GM21447 (cell line): ENCODE data around the gene IFNGR1.

Source experiments
- ATAC-seq: cut with Tn5 transposase; IDR thresholded peaks from one replicate; pipeline ENCODE4 v1.9.1; 2021; ENCODE audit not compliant: unreplicated experiment

IFNGR1 gene

DNA sequence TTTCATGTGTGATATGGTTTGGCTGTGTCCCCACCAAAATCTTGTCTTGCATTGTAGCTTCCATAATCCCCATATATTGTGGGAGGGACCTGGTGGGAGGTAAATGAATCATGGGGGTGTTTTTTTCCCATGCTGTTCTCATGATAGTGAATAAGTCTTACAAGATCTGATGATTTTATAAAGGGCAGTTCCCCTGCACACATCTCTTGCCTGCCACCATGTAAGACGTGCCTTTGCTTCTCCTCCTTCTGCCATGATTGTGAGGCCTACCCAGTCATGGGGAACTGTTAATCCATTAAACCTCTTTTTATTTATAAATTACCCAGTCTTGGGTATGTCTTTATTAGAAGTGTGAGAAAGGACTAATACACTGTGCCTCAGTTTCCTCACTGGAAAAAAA, 41.6 kb downstream of the IFNGR1 start:
- no peak for ATAC-seq

DNA sequence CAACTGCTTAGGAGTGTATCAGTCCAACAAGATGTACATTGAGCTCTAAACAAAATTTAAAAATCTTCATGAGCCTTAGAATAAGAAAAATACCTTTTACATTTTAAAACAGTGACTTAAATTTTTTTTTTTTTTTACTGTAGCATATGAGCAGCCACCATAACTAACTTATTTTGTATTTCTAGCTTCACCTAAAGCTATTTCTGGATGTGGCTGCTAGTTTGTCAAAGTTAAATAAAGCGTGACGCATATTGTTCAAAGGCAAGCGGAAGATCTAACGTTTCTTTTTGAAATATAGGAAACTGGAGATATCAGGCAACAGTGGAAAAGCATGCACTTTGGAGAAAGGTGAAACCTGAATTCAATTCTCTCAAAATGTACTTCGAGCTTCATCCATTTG, 42.5 kb downstream of the IFNGR1 start:
- ATAC-seq: no peak

DNA sequence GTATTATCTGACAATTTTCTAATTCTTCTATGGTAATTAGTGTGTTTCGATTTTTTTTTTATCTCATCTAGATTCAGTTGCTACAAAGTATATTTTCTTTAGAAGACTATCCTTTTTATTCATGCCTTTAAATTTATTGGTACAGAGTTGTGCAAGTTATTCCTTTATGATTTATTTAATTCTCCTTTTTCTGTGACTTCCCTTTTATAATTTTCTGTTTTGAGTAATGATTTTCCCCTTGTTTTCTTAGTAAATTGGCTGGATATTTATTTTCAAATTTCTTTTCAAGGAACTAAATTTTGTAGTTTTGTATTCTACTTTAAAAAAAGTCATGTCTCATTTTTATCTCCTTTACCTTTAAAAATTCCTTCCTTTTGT, 43.3 kb downstream of the IFNGR1 start:
- ATAC-seq: no peak

DNA sequence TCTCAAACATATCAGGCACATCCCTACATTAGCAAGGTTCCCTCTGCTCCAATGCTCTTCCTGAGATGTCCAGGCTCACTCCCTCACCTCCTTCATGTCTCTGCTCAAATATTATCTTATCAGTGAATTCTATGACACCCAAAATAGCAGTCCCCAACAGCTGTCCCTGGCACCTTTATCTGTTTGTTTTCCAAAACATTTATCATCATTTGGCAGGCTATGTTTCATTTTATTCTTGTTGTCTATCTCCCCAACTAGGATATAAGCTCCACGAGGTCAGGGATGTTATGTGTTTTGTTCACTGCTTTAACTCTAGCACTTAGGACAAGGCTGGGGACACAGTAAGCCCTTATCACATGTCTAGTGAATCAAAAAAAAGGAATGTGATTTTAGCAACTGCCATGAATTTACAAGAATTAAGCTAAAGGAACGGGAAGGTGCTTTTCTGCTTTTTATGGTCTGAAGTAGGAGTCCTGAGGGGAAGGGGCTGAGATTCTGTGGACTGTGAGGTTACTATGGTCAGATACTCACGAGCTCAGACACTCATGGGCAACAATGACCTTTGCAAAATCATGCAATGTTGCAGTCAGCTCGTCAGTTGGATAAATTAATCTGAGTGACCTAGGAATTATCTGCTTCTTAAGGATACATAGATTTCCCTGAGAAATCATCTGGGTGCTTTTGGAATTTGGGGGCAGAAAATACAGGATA, 43.9 kb downstream of the IFNGR1 start:
- ATAC-seq: no peak

DNA sequence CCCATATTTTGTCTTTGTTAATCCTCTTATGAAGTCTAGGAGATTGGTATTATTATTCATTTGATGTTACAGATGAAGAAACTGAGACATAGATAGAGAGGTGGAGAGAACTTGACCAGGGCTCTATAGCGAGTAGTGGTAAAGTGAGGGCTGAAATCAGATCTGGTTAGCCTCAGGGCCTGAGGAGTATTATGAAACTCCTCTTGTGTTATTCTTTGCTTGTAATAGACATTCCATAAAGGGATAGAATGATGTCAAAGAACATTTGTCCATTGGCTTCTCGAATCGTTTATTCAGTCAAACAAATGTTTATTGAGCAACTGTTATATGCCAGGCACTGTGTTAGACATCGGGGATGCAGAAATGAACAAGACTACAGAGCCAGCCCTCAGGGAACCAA, 45.7 kb downstream of the IFNGR1 start, which contains the start of gene IL22RA2:
Gene IL22RA2, minus strand, starts transcription at position 144 of the 400 bp plus-strand sequence. CDS start 11,895 bp downstream, outside the sequence.
- ATAC-seq: no peak

DNA sequence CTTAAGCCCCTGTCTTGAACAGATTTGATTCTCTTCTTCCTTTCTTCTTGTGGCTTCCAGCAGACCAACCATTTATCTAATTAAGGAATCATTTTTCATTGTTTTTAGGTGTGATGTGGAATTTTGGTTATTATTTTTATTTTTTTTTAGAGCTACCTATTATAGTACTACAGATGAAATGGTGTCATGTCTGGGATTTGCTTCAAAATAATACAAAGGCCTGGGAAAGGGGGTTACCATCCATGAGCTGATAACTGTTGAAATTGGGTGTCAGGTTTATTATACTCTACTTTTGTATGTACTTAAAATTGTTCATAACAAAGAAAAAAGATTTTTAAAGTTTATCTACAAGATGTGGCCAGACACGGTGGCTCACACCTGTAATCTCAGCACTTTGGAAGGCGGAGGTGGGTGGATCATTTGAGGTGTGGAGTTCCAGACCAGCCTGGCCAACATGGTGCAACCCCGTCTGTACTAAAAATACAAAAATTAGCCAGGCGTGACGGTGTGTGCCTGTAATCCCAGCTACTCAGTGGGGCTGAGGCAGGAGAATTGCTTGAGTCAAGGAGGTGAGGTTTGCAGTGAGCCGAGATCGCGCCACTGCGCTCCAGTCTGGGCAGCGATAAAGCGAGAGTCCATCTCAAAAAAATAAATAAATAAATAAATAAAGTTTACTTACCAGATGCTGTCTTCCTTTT, 46.3 kb downstream of the IFNGR1 start:
- no peak for ATAC-seq

DNA sequence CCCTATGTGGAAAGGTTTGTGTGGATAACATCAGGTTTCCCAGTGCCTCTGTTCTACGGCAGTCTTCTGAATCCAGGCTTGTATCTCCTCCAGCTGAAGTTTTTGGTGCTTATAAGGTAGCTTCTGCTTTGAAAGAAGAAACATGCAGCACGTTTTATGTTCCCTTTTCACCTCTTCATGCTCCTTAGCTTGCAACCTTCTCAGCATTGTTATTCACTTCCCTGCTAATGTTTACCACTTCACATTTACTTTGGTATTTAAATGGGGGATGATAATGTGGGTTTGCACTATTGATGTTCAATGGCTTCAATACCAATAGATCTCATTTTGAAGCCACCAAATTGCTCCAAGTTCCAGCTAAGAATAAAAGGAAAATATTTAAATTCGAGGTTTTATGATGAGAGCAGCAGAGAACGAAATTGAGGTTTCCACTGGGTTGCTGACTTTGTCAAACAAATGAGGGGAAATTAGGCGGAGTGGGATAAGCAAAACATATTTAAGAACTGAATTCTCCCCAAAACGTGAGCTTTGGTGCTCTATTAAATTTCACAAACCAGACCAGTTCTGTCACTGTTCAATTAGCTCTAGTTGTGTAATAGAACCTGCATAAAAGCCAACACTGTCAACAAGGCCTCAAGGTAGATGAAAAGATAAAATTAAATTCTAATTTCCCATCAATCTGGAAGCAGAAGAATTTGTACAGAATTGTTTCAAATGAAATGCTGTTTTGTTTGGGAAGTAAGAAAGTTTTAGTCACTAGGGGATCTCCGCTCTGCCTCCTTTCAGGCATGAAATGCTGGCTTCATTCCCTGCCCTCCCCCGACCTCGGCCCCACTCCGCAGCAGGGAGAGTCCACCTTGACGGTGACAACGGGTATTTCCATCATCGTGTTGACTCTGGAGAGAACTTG, 47.1 kb downstream of the IFNGR1 start:
- ATAC-seq: peak; percentile 46

DNA sequence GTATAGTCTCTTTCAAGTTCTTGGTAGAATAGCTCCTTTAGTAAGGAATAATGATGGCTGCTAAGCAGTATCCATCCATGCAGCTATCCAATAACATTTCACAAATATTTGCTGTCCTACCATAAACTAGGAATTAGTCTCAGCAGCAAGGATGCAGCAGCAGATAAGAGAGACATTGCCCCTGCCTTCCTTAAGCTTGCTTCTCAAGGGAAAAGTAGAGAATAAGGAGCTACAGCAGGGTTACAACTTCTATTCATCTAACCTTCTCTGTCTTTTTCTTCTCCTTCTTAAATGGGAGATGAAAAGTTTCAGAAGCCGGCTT, 48.2 kb downstream of the IFNGR1 start:
- no peak for ATAC-seq

DNA sequence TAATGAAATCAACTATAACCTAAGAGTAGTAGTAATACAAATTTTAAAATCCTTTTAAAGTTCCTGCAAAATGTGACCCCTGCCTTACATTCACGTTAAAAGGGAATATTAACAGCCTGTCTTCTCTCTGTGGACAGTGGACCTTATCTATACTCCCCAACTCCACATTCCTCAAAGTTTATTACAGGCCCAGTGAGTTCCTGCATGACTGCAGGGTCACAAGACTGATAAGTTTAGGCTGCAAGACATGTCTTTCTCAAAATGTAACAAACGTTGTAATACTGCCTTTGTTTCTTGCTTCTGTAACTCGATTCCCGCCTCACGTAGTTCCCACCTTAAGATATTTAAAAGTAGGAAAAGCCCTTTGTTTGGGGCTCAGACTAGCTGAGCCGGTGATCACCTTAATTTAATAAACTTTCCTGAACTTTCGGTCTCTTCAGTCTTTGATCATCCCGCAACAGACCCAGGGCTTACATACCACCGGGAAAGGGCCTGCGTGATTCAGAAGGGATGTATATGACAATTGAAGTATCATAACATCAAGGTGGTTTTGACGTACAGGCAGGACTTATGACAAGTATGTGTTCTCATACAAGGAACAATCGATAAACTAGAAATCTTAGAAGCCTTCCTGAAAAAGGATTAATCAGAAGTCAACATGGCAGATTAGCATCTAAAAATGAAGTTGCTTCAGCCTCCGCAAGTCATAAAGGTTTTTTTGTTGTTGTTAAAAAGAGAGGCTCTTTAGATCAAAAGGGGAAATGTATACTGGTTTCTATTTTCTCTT, 48.7 kb downstream of the IFNGR1 start:
- no peak for ATAC-seq

DNA sequence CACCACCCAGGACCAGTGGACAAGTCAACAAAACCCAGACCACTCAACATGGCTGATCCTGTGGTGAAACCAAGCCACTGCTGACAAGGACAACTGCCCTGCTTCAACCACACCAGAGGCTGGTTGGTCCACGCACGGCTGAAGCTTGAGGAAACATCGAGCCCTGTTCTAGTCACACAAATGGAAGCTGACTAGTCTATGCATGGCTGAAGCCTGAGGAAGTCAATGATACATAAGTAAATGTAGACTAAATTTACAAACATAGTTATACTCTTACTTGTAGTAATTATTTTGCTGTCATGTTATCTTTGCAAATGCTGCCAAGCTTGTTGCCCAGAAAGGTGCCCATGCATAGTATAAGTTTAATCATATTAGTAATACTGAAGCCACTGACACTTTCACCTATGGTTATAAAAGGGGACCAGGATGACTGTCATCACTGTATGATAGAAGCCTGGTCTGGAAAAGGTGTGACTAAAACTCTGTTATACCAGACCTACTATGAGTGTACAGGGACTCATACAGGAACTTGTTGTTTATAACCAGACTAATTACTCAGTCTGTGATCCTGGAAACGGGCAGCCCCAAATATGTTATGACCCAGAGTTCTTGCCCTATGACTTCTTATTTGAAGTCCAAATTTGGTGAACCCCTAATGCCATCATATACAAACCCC, 51.3 kb downstream of the IFNGR1 start:
- no peak for ATAC-seq

DNA sequence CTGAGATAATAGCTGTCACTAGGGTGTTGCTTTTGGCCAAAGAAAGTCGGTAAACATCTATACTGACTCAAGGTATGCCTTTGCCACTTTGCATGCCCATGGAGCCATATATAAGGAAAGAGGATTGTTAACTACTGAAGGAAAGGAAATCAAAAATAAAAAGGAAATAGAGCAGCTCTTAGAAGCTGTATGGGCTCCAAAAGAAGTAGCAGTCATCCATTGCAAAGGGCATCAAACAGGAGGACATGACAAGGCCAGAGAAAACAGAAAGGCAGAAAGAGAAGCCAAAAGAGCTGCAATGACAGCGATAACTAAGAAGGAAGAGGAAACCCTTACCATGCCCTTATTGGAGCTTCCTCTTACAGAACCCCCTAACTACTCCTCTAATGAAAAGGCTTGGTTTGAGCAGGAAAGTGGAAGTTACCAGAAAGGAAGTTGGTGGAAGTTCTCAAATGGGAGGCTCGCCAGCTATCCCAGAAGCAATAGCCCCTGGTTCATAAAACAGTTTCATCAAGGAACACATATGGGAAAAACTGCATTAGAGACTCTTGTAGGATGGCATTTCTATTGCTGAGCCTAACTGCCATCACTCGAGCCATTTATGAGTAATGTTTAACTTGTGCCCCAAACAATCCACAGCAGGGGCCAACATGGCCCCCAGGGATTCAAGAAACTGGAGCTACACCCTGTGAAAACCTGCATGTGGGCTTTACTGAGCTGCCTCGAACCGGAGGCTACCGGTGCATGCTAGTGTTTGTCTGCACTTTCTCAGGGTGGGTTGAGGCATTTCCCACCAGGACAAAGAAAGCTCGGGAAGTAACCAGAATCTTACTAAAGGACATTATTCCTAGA, 52.7 kb downstream of the IFNGR1 start:
- ATAC-seq: no peak

DNA sequence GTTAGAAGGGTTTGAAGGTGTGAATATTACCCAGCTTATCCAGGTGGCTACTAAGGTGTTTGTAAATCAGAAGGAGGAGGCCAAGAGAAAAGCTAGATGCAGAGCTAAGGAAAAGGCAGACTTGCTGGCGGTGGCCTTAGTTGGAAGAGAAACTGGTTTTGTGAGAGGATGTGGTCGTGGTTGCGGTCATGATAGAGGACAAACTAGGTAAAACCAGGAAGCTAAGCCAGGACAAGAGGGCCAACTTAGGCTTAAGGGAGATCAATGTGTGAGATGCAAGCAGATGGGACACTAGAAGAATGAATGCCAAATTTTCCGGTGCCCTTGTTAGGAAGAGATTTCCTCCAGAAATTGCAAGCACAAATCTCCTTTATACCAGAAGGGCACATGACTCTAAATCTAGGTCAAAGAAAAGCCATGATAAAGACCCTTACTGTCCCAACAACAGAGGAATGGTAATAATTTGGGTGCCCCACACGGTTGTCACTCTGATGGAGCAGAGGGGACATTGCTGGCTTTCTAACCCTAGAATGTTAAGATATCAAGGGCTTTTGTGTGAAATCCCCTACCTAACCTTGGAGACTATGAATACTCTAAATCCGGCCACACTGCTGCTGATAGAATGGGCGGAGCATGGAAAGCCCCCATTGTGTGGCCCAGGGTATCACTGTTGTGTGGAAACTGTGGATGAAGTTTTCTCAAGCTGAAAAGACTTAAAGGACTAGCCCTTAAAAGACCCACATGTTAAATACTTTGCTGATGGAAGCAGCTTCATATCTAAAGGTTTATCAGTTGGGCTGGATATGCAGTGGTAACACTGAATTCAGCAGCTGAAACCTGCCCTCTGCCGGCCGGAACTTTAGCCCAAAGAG, 53.6 kb downstream of the IFNGR1 start:
- peak; percentile 62 for ATAC-seq

DNA sequence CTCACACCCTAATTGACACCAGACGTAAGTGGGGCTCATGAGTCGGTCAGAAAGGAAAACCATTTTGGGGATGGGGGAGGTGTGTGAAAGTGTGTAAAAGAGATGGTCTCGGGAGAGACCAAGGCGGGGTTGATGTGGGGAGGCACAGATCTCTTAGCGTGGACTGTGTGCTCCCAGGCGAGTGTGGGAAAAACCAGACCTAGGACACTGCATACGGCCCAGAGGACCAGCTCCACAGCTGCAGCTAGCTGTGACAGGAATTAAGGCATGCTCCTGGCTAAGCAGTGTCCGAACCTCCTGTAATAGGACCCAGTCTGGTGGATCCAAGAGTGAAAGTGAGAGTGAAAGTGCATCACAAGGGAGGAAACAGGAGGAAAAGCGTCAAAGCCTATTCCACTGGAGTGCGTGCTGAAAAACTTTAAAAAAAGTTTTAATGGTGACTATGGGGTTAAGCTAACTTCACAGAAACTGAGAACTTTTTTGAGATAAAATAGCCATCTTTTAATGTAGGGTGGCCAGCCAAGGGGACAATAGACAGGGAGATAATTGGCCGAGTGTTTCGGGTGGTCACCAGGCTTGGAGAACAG, 55.4 kb downstream of the IFNGR1 start:
- no peak for ATAC-seq

DNA sequence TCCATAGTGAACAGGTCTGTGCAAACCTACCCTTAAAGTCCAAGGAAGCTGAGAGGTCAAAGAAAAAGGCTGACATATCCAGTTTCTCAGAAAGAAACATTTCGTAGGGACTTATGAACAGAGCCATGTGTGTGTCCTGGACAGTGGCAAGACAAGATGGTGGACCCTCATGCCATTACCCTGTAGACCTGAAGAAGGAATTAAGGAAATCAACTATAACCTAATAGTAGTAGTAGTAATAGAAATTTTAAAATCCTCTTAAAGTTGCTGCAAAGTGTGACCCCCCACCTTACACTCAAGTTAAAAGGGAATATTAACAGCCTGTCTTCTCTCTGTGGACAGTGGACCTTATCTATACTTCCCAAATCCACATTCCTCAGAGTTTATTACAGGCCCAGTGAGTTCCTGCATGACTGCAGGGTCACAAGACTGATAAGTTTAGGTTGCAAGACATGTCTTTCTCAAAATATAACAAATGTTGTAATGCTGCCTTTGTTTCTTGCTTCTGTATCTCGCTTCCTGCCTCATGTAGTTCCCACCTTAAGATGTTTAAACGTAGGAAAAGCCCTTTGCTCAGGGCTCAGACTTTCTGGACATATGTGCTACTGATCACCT, 56.4 kb downstream of the IFNGR1 start:
- ATAC-seq: no peak

DNA sequence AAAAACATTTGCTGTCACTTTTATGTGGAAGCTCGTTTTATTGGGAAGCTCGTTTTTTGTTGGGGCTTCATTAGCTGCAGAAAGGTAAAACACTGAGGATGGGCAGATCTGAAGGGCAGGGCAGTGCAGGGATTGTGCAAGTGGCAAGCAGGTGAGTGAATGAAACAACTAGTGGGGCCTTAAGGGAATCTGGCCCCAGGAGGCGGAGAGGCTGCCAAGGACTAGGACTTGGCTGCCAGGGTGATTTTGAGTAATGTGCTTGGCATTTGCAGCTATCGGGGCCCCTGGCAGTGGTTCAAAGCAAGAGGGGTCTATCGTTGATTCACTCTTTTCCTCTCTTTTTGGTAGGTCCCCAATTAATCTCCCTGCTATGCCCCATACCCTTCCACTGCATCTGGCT, 57.2 kb downstream of the IFNGR1 start:
- no peak for ATAC-seq

DNA sequence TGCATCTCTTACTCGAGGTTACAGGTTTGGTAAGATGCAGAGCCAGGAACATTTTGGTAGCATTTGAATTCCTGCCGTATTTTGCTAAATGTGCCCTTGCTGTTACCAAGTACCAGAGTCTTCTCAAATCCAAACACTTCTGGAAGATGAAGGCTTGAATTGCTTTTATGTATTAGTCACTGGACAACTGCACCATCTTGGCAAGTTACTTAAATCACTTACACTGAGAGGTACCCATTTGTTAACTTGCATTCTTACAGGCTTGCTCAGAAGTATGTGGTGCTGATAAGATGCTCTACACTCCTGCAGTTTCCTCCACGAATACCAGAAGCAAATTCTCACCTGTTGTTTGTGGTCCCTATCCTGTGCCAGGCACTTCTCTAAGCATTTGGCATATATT, 58.4 kb downstream of the IFNGR1 start:
- no peak for ATAC-seq

DNA sequence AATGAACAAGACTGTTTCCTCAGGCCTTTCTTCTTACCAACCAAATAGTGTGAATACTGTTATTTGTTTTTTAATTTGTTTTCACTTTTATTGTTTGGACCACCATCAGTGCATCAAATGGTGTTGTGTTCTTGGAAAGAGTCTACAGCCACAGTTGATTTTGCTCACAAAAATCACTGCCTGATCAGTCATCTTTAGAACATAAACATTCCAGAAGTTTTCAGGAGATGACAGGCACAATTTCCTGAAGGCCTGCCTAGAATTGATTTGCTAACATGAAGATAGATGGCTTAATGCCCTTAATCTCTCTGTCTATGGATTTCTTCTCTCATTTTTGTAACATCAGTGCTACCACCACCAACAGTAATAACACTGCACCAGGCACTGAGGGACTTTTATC, 59.3 kb downstream of the IFNGR1 start:
- no peak for ATAC-seq

DNA sequence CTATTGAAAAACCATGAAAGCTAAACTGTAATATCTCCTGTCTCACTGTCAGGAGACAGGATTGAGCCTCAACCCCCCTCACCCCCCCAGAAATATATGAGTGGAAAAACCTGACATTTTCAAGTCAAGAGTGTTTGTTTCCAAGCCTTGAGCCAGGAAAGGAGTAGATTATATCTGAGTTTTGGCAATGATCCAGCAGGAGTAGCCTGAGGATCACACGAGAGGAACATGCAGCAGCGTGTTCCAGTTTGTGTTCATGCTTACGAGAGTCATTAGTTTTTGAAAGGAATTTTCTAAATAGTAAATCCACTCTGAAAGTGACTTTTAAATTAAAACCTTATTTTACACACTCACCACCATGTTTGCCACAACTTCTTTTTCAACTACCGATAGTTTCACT, 61.6 kb downstream of the IFNGR1 start:
- ATAC-seq: no peak
